GM12874 (cell line): ENCODE results near the gene PAK3.

Source experiments
- TF ChIP-seq, protein P1 (sequence below): IDR thresholded peaks from 2 replicates; pipeline ENCODE4 v1.5.1; 2011; ENCODE audit warnings: low read depth, mild to moderate bottlenecking, control low read depth, low read length, moderate library complexity; ENCODE audit not compliant: insufficient read depth

The PAK3 gene

DNA sequence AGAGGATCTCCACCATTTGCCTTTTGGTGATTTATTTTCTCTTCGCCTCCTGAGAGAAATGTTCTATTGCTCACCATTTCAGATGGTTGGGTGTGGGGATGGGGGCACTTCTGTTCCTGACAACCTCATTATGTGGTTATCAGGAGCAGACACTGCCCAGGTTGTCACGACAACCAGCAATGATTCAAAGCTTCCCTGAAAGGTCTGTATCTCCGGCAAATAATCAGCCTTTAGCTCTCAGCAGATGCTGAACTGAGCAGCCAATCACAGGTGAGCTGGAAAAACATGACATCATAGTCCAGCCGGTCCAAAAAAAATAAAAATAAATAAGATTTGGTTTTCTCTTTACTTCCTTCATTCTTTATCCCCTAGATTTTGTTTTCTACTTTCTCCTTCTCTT is 5.5 kb upstream of the PAK3 start:
- TF ChIP-seq, protein P1, sequence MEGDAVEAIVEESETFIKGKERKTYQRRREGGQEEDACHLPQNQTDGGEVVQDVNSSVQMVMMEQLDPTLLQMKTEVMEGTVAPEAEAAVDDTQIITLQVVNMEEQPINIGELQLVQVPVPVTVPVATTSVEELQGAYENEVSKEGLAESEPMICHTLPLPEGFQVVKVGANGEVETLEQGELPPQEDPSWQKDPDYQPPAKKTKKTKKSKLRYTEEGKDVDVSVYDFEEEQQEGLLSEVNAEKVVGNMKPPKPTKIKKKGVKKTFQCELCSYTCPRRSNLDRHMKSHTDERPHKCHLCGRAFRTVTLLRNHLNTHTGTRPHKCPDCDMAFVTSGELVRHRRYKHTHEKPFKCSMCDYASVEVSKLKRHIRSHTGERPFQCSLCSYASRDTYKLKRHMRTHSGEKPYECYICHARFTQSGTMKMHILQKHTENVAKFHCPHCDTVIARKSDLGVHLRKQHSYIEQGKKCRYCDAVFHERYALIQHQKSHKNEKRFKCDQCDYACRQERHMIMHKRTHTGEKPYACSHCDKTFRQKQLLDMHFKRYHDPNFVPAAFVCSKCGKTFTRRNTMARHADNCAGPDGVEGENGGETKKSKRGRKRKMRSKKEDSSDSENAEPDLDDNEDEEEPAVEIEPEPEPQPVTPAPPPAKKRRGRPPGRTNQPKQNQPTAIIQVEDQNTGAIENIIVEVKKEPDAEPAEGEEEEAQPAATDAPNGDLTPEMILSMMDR, result no peak

DNA sequence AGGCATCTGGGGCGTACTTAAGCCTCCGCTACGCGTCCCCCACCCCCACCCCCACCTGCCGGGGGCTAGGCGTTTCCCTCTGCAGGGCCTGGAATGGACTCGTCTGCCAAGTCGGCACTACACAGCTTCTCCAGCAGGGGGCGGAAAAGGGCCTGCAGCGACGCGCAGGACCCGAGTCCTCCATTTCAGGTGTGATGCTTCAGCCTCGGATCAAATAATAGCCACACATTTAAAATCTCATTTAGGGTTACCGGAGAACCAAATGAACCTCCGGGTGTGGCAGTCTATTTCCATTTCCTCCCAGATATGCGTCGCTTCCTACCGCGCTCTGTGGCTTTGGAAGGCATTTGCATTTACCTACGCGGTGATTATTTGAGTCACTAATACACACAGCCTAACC is 2.9 kb downstream of the PAK3 start:
- TF ChIP-seq, protein P1, result peak; percentile 79

DNA sequence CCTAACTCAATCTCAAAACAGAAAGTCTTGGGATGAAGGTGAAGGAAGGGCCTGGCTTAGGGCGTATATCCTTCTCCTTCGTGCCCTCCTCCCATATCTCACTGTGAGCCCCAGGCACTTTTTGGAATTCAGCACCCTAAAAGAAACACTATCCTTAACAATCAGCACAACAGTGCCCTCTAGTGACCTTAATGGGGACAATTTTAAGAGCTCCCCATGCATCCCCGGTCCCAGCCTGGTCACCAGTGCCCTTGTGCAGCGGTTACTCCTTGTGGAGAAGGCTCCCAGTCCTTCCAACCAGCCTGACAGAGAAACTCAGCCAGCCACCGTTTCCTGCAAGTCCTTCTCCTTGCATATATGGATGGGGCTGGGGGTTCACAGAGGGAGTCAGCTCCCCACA is 4.2 kb downstream of the PAK3 start:
- TF ChIP-seq, protein P1, result peak; percentile 39; the same call in 1 of the 2 replicates

DNA sequence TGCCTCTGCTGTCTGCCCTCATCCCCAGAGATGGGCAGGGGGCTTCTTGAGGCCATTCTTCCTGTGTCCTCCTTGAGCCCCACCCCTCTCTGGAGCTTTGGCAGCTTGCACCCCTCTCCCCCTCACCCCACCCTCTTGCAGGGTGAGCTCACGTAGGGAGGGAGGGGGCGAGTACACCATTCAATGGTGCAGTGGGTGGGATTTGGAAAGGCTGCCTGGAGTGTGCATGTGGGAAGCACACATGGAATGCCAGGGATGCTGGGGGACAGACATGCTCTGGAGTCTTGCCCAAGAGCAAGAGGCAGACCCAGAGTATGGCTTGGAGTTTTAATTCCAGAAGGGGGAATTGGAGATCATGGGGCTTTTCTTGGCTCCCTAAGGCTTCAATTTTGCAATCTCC is 5.6 kb downstream of the PAK3 start:
- TF ChIP-seq, protein P1, result no peak

DNA sequence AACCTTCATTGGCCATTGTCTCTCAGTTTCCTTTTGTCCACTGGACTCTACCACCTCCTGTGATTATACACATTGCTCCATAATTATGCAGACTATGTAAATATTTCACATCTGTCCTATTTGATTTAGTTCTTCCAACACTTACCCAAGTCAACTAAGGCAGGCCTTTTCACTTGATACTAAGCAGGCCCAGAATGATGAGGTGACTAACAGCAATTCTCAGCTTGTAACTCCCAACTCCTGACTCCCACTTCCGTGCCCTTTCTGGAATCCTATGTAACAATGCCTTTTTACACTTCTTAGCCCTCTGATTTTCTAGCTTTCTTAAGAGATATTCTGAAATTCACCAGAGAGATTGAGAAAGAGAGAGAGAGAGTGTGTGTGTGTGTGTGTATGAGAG is 6.6 kb downstream of the PAK3 start:
- TF ChIP-seq, protein P1, result no peak

DNA sequence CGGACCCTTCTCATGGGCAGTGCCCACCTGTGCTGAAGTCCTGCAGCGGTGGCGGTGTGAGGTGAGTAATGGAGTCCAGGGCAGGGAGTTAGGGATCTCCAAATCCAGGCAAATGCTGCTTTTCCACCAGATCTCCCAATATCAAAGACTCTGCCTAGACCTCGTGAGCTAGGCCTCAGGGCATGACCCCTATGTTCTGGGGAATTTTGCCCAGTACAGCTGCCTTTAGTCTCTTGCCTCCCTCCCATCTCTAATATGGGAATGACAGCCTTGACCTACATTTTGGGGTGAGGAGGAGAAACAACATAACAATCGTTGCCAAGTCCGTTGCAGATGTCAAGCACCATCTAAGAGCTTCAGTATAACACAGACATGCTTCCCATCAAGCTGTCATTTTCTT is 7.3 kb downstream of the PAK3 start:
- TF ChIP-seq, protein P1, result no peak

DNA sequence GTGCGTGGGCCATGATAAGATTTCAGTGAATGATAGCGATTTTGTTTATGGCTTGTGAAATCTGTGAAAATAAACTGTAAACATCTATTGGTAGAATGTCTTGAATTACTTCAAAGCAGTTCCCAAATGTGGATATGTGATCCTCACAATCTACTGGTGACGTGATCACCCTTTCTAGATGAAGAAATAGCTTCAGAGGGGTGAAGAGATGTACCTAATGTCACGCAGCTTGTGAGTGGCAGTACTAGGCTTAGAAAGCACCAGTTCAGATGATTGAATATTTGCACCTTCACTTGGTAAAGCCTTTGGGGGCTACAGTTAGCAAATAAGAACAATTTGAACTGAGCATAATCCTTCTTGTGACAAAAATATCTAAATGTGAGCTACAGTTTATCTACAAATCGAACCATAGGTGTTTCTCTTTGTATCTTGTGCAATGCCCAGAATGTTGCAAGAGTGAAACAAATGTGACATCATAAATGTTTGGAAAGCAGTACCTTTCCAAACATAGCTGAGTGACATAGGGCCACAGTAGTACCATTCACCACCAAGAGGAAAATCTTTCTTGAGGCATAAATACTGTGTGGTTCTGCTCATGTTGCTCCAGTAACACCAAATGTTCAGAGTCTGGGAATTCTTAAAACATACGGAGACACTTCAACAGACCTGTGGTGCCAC is 14.2 kb downstream of the PAK3 start:
- TF ChIP-seq, protein P1, result no peak

DNA sequence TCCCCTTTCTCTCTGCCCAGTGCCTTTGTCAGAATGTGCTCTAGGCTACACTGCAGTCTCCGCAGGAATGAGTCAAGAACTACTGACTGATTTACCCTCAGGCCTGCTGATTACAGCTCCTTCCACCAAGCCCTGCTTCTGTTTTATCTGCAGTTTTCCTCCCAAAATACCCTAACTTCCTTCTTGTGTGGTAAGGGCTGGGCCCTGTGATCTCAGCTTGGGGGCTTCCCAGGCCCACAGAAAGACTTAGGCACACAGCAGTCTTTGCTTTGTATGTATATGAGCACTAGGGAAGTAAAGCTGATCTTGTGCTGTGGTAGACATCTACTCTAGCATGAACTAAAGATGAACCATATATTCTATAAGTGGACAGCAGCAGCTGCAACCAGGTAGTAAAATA is 18.8 kb downstream of the PAK3 start:
- TF ChIP-seq, protein P1, result no peak
